K562 treated with DMSO at 1 percent for 4 hours (cell line): ENCODE results near the gene TMSB15A. TPM values are rescaled to one million over a fixed set of nuclear protein-coding genes. Genes with fewer than 3 reads are reported as not detected.

Source experiments
- total RNA-seq: library from RNA; unstranded; fragments of 300-600 nt; gene quantifications from 2 replicates; pipeline ENCODE4 v1.2.3, GENCODE V29; 2022; ENCODE audit not compliant: insufficient read depth

TMSB15A gene
- not detected in 2 replicates for total RNA-seq

GRCh38 chrX:102515975-102516941 is at the start of gene TMSB15A:
TSS of gene TMSB15A (minus strand) at chrX:102516739.

GRCh38 chrX:102471762-102472220 is 44.7 kb downstream of the TMSB15A start, which contains the start of gene TCP11X2:
TSS of gene TCP11X2 (minus strand) at chrX:102471812.

Other genes with a start within 250 kb of the TMSB15A start
- 15.8 and 25.0 TPM in 2 replicates for gene NXF2B, start 76.7 kb downstream of the TMSB15A start, total RNA-seq
- gene TCP11X2, start 44.9 kb downstream of the TMSB15A start, total RNA-seq, result not detected in 2 replicates
- 4.8 and 6.3 TPM in 2 replicates for gene ARMCX5, start 82.8 kb upstream of the TMSB15A start, total RNA-seq
- 0.26 and 0.28 TPM in 2 replicates for gene GPRASP1, start 134.7 kb upstream of the TMSB15A start, total RNA-seq
- gene GPRASP2, start 195.7 kb upstream of the TMSB15A start, total RNA-seq, result 1.1 and 2.4 TPM in 2 replicates
- gene GPRASP3, start 204.0 kb upstream of the TMSB15A start, total RNA-seq, result 0.57 and 0.80 TPM in 2 replicates